ENCODE data around the gene CAMKK1. TPM values are rescaled to one million over a fixed set of nuclear protein-coding genes. Genes with fewer than 3 reads are reported as not detected.

CAMKK1 gene
- total RNA-seq, 4 donors from 2014 or later = 2.9 to 8.8 (median 4.4) TPM

DNA sequence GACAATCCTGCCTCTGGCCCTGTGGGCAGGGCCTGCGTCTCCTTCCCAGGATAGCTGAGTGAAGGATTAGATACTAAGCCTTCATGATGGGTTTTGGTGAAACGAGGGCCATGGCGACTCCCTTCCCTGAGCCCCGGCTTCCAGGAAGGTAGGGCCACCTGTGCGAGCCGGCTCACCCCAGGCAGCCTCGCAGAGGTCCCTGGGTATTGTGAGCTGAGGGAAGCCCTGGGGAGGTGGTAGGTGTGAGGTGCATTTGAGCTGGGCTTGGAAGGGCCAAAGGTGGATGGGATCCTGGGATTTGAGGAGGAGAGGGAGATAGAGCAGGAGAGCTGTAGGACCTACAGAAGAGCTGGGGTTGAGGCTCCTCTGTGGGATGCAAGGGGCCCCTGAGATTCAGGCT is 29.9 kb upstream of the CAMKK1 start:
- H3K4me1 ChIP-seq = peaks cover 5 to 43% (median 33%) of the 10 kb centered on the region in 4 donors
- H3K36me3 ChIP-seq = no peaks in the 10 kb centered on the region
- no peaks in the 10 kb centered on the region for H3K27me3 ChIP-seq
- WGBS = 92% methylated on average over 7 of the region's 7 CpGs
- H3K9me3 ChIP-seq = no peaks in the 10 kb centered on the region
- intact Hi-C loops (cut with DNase I) = no loop called here
- TF ChIP-seq POLR2AphosphoS5 (IDR thresholded peaks at IDR 0.05) (no peak), EP300 (IDR thresholded peaks at IDR 0.05) (no peak), POLR2A (IDR thresholded peaks at IDR 0.05; ENCODE audit: low read depth) (no peak)
- TF ChIP-seq, protein P1, sequence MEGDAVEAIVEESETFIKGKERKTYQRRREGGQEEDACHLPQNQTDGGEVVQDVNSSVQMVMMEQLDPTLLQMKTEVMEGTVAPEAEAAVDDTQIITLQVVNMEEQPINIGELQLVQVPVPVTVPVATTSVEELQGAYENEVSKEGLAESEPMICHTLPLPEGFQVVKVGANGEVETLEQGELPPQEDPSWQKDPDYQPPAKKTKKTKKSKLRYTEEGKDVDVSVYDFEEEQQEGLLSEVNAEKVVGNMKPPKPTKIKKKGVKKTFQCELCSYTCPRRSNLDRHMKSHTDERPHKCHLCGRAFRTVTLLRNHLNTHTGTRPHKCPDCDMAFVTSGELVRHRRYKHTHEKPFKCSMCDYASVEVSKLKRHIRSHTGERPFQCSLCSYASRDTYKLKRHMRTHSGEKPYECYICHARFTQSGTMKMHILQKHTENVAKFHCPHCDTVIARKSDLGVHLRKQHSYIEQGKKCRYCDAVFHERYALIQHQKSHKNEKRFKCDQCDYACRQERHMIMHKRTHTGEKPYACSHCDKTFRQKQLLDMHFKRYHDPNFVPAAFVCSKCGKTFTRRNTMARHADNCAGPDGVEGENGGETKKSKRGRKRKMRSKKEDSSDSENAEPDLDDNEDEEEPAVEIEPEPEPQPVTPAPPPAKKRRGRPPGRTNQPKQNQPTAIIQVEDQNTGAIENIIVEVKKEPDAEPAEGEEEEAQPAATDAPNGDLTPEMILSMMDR (IDR thresholded peaks at IDR 0.05) = no peak
- DNase-seq (ENCODE audit: extremely low spot score) = no peak
- peak overlapping the region in 1 of 4 donors; percentile 34 for H3K27ac ChIP-seq (replicated peaks in 1 of 4)
- no peak overlapping the region for H3K4me3 ChIP-seq

DNA sequence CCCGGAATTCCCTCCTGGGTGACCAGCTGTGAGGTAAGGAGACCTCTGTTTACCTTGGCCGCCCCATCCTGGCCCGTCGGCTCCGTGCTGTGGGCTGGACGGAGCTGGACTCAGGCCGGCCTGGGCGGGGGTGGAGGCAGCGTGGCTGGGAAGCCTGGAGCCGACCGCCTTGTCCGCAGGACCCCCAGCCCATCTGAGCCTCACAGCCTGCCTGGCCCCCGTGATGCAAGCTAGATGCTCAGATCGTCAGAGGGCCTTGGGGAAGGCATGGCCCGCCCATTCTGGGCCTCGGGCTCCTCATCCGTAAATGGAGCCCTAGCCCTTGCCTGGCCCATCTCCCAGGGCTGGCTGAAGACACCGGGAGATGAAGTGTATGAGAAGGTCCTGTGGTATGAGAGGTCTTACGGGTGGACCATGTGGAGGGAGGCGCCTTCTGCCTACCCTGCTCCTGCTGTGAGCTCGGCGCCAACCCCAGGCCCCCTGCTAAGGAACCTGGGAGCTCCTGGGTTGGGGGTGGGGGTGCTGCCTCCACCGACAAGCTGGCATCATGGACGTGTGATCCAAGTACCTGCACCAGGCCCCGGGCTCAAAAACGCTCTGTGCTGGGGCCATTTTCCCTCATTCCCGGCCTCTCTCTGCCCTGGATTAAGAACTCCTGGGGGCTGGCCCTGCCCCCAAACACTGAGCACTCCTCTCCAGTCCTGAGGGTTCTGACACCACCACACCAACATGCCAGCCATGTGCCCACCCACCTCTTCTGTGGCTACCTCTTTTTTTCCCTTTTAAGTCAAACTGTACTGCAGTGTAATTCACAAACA is 28.9 kb upstream of the CAMKK1 start:
- H3K9me3 ChIP-seq = no peaks in the 10 kb centered on the region
- 75% methylated on average over 25 of the region's 27 CpGs for WGBS
- no peaks in the 10 kb centered on the region for H3K36me3 ChIP-seq
- no peak for TF ChIP-seq EP300 (IDR thresholded peaks at IDR 0.05)
- TF ChIP-seq POLR2AphosphoS5 (IDR thresholded peaks at IDR 0.05) = no peak
- no peak for TF ChIP-seq POLR2A (IDR thresholded peaks at IDR 0.05; ENCODE audit: low read depth)
- TF ChIP-seq, protein P1 (IDR thresholded peaks at IDR 0.05) = no peak
- intact Hi-C loops (cut with DNase I) = no loop called here
- no peaks in the 10 kb centered on the region for H3K27me3 ChIP-seq
- no peak for DNase-seq (ENCODE audit: extremely low spot score)
- peak overlapping the region in 3 of 4 donors; percentile 38 to 74 (median 72) for H3K27ac ChIP-seq (replicated peaks in 1 of 4)
- peaks cover 11 to 48% (median 39%) of the 10 kb centered on the region in 4 donors for H3K4me1 ChIP-seq
- H3K4me3 ChIP-seq = no peak overlapping the region

DNA sequence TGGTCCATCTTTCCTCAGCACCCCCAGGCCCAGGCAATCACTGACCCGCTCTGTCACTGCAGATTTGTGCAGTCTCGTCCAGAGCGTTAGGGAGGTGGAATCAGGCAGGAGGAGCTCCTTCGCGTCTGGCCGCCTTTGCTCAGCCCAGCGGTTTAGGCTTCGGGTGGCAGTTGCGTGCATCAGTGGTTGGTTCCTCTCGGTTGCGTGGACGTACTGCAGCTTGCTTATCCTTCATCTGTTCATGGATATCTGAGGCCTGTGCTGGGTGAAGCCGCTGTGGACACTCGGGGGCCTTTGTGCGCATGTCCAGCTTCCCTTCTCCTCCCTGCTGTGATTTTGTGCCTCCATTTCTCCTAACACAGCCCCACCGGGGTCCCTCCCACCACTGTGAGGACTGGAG is 28.2 kb upstream of the CAMKK1 start:
- Histone ChIP-seq H3K4me3 (no peak overlapping the region), H3K9me3 (no peaks in the 10 kb centered on the region), H3K27ac (replicated peaks in 1 of 4) (peak overlapping the region in 3 of 4 donors; percentile 38 to 74 (median 72)), H3K4me1 (peaks cover 16 to 54% (median 46%) of the 10 kb centered on the region in 4 donors), H3K27me3 (no peaks in the 10 kb centered on the region), H3K36me3 (no peaks in the 10 kb centered on the region)
- TF ChIP-seq, protein P1 (IDR thresholded peaks at IDR 0.05) = no peak
- no peak for TF ChIP-seq EP300 (IDR thresholded peaks at IDR 0.05)
- TF ChIP-seq POLR2A (IDR thresholded peaks at IDR 0.05; ENCODE audit: low read depth) = no peak
- DNase-seq (ENCODE audit: extremely low spot score) = no peak
- intact Hi-C loops (cut with DNase I) = no loop called here
- 94% methylated on average over 14 of the region's 16 CpGs for WGBS

DNA sequence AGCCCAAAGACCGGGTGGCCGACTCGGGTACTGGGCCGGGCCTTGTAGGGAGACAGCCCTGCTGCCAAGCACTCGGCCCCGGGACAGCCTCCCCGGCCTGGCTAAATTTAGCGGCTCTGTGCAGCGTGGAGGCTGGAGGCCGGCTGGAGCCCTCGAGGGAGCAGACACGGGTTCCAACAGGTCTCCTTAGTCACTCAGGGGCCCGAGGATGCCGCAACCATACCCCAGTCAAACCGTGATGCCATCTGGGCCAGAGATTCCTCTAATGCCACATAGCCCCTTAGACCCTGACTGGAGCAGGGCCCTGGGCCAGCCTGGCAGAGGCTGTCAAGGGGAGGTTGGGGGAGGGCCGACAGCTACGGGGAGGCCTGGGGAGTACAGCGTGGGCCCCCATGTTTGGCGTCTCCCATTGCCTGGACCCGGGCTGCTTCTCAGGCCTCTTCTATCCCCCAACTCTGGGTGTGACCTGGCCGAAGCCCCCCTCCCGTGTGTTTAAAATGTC is 26.3 kb upstream of the CAMKK1 start:
- DNase-seq (ENCODE audit: extremely low spot score) = no peak
- Histone ChIP-seq H3K9me3 (no peaks in the 10 kb centered on the region), H3K27ac (replicated peaks in 1 of 4) (peak overlapping the region; percentile 50 to 82 (median 64)), H3K4me1 (peaks cover 16 to 56% (median 40%) of the 10 kb centered on the region in 4 donors), H3K4me3 (no peak overlapping the region), H3K27me3 (no peaks in the 10 kb centered on the region), H3K36me3 (no peaks in the 10 kb centered on the region)
- peak in 1 of 2 donors; percentile 34 for TF ChIP-seq POLR2AphosphoS5 (IDR thresholded peaks at IDR 0.05)
- TF ChIP-seq, protein P1 (IDR thresholded peaks at IDR 0.05) = no peak
- WGBS = 88% methylated on average over 22 of the region's 22 CpGs
- intact Hi-C loops (cut with DNase I) = no loop called here
